ENCODE results near the gene TMEM62.

Gene TMEM62

GRCh38 chr15:43215961-43216360 lies 82.6 kb downstream of the TMEM62 start:
- H3K9me3 ChIP-seq = no peaks in the 10 kb centered on the region
- DNase-seq = peak in 1 of 2 donors; percentile 40
- H3K36me3 ChIP-seq = no peaks in the 10 kb centered on the region
- H3K4me1 ChIP-seq = no peaks in the 10 kb centered on the region
- no peak for TF ChIP-seq CTCF (IDR thresholded peaks at IDR 0.05)
- H3K27ac ChIP-seq = no peak overlapping the region
- H3K27me3 ChIP-seq = peaks cover 0 to 21% of the 10 kb centered on the region in 2 donors
- intact Hi-C loops (cut with DNase I; ENCODE audit: low total_unique reads) = no loop called here
- H3K4me3 ChIP-seq = no peak overlapping the region

DNA sequence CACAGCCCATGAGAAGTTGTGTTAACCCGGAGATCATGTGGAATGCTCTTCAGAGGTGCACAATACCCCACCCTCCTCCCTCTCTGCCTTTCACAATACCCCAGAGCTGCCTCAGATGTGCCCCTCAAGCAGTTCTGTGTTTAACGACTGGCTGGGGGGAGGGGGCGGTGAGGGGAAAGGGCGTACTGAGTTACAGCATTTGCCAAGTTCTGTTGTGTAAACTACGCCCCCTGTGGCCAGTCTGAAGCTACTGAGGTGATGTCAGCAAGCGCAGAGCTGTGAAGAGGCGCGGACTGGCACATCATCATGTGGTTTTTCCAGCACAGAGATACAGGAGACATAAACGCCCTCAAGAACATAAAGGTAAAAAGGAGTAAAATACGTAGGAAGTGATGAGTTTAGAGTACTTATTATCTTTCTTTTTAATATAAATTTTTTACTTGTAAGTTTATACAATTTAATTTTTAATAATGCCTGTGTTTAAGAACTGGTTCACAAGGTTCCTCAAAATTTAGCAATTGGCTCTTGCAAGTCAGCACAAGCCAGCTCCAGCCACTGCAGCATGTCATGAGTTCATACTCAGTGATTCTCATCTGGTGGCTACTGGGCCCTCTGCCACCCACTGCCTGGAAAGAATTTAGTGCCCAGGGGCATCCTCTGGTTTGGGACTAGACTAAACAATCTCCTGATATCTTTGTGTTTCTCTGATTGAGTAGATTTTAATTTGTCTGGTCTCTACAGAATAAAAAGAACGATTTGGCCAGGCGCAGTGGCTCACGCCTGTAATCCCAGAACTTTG lies 85.7 kb downstream of the TMEM62 start:
- no peak overlapping the region for H3K4me3 ChIP-seq
- no peak for TF ChIP-seq CTCF (IDR thresholded peaks at IDR 0.05)

DNA sequence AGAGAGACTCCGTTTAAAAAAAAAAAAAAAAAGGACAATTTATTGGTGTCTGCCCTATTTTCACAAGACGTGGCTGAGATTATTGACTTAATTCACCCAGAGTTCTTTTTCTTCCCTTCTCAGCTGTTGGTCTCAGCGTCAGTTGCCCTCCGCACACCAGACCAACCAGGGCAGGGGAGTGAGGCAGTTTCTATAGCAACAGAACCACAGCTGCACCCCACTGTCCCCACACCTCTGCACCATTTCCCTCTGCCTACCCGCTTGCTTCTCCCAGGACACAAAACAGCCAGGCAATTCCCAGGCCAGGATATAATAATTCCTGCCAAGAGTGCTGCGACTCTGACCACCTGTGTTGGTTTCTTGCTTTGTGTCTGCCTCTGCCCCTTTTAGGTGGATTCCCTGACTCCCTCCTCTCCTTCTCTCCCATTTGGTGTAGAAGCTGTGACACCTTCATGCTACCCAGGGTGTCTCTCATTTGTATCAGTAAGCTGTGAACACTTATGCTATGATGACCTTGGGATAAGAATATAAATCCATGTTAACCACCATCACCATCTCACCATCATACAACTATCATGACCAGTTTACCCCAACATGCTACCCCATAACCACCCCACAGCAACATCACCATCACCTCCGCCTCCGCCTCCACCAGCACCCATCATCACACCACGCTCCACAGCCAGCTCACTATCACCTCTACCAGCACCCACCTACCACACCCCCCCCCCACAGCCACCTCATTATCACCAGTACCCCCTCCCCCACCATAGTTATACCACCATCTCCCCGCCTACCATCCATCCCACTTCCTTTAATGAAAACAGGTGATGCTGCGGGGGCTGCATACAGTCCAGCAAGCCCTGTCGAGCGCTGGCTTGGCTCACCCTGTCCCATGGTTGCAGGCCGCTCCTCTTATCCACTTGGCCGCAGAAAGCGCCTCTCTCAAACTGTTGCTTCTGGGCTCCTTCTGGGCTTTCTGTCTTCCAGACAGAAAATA lies 86.8 kb downstream of the TMEM62 start:
- no peak overlapping the region for H3K27ac ChIP-seq
- DNase-seq = no peak
- H3K4me1 ChIP-seq = no peaks in the 10 kb centered on the region
- peaks cover 0 to 17% of the 10 kb centered on the region in 2 donors for H3K27me3 ChIP-seq
- no peak for TF ChIP-seq CTCF (IDR thresholded peaks at IDR 0.05)
- intact Hi-C loops (cut with DNase I; ENCODE audit: low total_unique reads) = no loop called here
- no peaks in the 10 kb centered on the region for H3K9me3 ChIP-seq
- no peak overlapping the region for H3K4me3 ChIP-seq
- no peaks in the 10 kb centered on the region for H3K36me3 ChIP-seq

More for the DNA sequence above, 85.7 kb downstream of the TMEM62 start:
- DNase-seq = peak in 1 of 2 donors; percentile 21
- no peaks in the 10 kb centered on the region for H3K36me3 ChIP-seq
- H3K9me3 ChIP-seq = no peaks in the 10 kb centered on the region
- intact Hi-C loops (cut with DNase I; ENCODE audit: low total_unique reads) = no loop called here
- H3K4me1 ChIP-seq = no peaks in the 10 kb centered on the region
- H3K27ac ChIP-seq = no peak overlapping the region
- peaks cover 0 to 17% of the 10 kb centered on the region in 2 donors for H3K27me3 ChIP-seq

GRCh38 chr15:43220991-43221403 lies 87.6 kb downstream of the TMEM62 start, which contains the start of gene EPB42:
Gene EPB42, minus strand, starts transcription at chr15:43221018. Its CDS starts 193 bp downstream, at chr15:43220825.
- DNase-seq = no peak
- Histone ChIP-seq H3K9me3 (no peaks in the 10 kb centered on the region), H3K4me3 (no peak within 1 kb of the TSS), H3K27ac (no peak within 1 kb of the TSS), H3K36me3 (no peaks in the 10 kb centered on the region), H3K27me3 (peaks cover 0 to 17% of the 10 kb centered on the region in 2 donors), H3K4me1 (no peaks in the 10 kb centered on the region)
- intact Hi-C loops (cut with DNase I; ENCODE audit: low total_unique reads) = no loop called here
- no peak for TF ChIP-seq CTCF (IDR thresholded peaks at IDR 0.05)

DNA sequence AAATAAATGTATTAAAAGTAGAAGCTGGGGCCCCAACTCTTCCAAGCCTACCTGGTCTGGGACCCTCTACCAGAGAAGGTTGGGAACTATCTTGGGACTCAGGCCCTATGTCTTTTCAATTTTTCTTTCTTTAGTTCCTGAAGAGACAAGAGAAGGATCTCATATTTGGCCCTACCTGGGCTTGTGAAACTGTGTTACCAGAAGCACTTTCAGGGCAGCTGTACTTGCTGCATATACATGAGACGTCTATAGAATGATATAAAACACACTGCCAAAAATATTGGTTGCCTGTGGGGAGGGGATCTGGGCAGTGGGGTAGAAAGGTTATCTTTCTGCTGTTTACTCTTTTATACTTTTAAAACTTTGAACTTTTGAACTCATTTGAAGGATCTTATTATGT lies 88.0 kb downstream of the TMEM62 start:
- no peaks in the 10 kb centered on the region for H3K36me3 ChIP-seq
- DNase-seq = no peak
- no peak overlapping the region for H3K4me3 ChIP-seq
- no peak overlapping the region for H3K27ac ChIP-seq
- intact Hi-C loops (cut with DNase I; ENCODE audit: low total_unique reads) = no loop called here
- no peak for TF ChIP-seq CTCF (IDR thresholded peaks at IDR 0.05)
- H3K27me3 ChIP-seq = peaks cover 0 to 17% of the 10 kb centered on the region in 2 donors
- no peaks in the 10 kb centered on the region for H3K4me1 ChIP-seq
- H3K9me3 ChIP-seq = no peaks in the 10 kb centered on the region

Data from tibial artery (tissue), 4 donors.